ENCODE data around the gene RAB30.

The RAB30 gene

DNA sequence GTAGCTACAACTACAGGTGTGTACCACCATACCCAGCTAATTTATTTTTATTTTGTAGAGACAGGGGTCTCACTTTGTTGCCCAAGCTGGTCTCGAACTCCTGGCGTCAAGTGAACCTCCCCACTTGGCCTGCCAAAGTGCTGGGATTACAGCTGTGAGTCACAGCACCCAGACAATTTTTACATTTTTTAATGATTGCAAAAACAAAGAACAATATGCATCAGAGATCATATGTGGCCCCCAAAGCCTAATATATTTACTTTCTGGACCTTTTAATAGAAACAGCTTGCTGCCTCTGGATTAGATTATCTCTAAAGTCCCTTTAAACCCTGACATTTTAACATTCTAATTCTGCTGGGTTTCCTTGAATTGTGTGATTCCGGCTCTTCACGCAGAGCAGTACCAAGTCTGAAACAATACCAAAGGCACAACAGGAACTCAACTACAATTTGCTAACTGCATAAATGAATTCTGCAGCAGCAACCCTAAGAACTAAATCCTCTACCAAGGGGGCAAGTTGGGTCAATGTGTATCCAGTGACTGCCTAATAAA lies 25.0 kb downstream of the RAB30 start:
- intact Hi-C loops (cut with DNase I) = no loop called here
- DNase-seq = peak in 1 of 42 donors; percentile 32

DNA sequence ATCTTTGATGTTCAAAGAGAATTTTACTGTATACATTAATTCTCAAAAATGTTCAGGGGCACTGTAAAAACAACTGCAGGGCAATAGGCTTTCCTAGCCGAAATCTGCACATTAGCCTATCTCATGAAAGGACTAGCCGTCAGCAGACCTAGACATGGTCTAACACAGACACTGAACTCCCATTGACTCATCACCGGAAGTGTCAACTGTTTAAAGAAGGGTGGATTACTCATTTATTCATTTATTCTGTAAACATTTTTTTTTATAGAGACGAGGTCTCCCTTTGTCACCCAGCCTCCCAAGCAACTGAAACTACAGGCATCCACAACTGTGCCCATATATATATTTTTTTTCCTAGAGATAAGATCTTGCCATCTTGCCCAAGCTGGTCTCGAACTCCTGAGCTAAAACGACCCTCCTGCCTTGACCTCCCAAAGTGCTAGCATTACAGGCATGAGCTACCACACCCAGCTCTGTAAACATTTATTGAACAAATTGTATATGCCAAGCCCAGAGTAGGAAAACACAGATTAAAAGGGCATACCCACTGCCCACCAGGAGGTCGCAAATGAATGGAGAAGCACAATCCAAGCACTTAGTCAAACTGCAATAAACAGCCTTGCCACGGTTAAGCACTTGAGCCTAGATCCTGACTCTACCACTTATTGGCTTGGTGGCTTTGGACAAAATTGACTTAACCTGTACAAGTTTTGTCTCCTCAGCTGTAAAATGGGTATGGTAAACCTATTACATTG lies 26.6 kb downstream of the RAB30 start:
- intact Hi-C loops (cut with DNase I) = no loop called here
- peak in 1 of 42 donors; percentile 39 for DNase-seq

DNA sequence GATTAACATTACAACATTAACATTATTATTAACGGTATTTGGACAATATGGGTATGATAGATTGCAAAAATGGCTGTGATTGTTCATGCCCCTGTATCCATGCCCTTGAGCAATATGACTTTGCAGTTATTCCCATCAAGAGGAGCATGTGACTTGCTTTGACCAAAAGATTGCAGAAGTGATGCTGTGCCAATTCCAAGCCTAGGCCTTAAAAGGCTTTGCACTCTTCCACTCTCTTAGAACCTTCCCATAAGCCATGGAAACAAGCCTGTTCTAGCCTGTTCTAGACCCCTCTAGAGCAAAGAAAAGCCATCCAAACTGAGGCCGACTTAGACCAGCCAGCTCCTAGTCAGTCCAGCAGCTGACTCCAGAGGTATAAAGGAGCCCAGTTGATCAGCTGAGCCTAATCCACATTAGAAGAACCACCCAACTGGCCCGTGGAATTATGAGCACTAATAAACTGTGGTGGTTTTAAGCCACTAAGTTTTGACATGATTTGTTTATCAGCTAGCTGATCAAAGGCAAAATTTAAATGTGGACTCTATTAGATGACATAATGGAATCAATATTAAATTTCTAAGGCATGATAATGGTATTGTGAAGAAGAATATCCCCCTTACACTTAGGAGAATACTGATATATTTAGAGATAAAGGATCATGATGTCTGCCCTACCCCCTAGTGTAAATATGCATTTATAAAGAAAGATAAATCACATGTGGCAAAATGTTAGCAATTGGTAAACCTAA lies 28.6 kb downstream of the RAB30 start:
- DNase-seq = peak in 1 of 42 donors; percentile 42
- intact Hi-C loops (cut with DNase I) = no loop called here

GRCh38 chr11:83041126-83041525 lies 30.6 kb downstream of the RAB30 start:
- DNase-seq = peak in 1 of 42 donors; percentile 24
- intact Hi-C loops (cut with DNase I) = no loop called here

GRCh38 chr11:83039566-83039965 lies 32.1 kb downstream of the RAB30 start:
- peak in 1 of 42 donors; percentile 1 for DNase-seq
- intact Hi-C loops (cut with DNase I) = no loop called here

GRCh38 chr11:83037877-83038276 lies 33.8 kb downstream of the RAB30 start:
- intact Hi-C loops (cut with DNase I) = no loop called here
- peak in 1 of 42 donors; percentile 31 for DNase-seq

DNA sequence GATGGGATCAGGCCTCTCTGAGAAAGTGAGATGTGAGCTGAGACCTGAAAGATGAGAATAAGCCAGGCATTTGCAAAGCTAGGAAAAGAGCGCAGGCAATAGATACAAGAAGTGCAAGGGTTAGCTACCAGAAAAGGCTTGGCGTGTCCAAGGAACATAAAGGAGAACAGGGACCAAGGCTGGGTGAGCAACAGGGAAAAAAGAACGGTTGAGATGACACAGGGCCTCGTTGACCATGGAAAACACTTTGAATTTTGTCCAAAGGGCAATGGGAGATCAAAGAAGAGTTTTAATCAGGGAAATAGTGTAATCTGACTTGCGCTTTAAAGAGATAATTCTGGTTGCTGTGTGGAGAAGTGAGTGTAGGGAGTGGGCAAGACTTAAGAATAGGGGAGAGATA lies 35.0 kb downstream of the RAB30 start:
- DNase-seq = peak in 1 of 42 donors; percentile 32
- intact Hi-C loops (cut with DNase I) = no loop called here

DNA sequence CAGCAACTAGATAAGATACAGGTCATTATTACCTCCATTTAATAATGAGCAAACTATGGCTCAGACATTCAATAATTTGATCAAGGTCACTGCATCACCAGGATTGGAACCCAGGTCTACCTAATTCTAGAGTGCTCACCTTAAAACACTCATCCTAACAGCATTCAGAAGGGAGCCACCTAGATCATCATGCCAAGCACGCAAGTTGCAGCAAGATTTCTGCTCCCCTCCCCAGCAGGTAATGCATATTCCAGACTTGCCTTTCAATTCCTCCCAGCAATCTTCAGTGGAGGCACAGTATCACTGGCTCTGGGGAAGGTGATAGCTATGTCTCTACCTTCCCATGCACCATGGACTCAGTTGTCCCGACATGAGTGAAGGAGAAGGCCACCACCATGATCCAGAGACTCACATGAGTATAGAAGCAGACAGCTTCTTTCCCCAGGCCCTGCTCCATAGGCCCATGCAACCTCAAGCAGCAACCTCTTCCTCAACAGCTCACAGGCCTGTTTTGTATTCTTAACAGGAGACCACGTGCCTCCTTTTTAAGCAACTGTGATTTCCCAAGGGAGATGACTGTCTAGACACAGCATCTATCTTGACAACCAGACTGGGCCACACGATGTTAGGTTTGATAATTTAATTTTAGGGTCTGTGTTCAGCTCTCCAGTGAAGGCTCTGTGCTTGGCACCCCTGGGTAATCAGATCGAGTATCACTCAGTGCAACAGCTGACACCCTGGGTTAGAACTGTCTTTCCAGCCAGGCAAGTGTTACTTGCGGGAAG lies 36.4 kb downstream of the RAB30 start:
- DNase-seq = peak in 1 of 42 donors; percentile 40
- intact Hi-C loops (cut with DNase I) = no loop called here

DNA sequence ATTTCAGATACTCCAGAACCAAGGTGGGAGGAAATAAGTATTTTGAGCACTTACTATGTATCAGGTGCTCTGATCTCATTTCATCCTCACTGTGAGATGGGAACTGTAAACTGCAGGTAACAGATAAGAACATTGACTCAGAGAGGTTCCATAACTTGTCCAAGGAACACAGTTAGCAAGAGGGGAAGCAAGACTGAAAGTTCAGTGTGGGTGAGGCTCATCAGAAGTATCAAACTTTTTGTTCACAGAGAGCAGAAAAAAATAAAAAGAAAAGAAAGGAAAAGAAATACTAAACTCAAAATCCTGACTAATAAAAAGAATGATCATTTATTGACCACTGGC lies 37.1 kb downstream of the RAB30 start:
- intact Hi-C loops (cut with DNase I) = no loop called here
- DNase-seq = peak in 1 of 42 donors; percentile 33

DNA sequence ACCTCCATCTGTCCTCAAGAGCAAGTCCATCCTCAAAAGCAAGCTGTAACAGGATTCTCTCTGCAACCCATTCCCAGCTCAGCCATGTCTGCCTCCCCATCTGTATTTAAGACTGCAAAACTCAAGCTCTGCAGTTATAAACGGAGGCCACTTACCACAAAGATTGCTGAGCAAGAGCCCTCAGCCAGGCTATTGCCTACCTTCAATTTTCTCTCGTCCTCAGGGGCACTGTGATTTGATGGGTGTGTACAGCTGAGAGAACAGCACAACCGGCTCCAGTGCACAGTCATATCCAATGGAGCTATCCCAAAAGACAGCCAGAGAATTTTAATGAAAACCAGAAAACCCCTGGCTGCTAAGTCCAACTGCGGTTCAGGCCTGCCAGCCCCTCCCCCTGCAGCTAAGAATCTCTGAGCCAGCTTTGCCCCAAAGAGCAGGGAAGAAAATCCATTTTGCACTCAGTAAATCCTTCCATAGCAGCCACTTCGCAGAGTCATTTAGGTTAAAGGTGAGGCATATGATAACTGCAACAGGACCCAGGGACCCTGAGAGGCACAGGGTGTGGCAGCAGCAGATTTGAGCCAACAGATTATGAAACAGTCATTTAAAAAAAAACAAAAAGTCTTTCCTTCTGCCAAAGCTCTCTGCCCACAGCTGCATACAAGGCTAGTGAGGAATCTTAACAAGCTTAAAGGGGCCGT lies 37.6 kb downstream of the RAB30 start:
- intact Hi-C loops (cut with DNase I) = no loop called here
- DNase-seq = peak in 32 of 42 donors; percentile 17 to 74 (median 44)

- no peak for DNase-seq
- intact Hi-C loops (cut with DNase I) = no loop called here
Observed at GRCh38 chr11:83033371-83033770, 38.3 kb downstream of the RAB30 start.

DNA sequence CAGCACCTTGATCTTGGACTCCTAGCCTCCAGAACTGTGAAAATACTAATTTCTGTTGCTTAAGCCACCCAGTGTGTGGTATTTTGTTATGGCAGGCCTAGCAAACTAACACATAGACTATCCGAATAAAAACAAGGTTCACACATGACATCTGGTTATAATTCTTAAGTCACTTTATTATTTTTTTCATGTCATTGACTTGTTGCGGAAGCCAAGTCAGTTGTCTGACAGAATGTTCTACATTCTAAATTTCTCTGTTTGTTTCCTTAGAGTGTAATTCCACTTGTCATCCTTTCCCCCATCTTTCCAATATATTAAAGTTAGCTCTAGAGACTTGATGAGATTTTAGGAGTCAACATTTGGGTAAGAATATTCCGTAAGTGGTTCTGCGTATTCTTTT lies 40.6 kb downstream of the RAB30 start:
- peak in 1 of 42 donors; percentile 34 for DNase-seq
- intact Hi-C loops (cut with DNase I) = no loop called here

DNA sequence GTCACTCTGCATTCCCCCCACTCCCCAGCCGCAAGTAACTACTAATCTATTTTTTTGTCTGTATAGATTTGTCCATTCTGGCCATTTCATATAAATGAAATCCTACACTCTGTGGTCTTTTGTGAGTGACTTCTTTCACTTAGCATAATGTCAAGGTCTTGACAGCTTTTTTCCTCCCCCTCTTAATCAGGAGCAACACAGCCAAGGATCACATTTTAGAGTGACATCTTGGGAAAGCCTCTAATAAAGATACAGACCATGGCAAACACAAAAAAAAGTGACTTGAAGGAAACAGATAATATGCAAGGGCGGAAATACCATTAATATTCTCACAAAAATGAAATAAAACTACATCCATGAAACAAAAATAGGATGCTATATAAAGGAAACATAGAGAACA lies 43.9 kb downstream of the RAB30 start:
- intact Hi-C loops (cut with DNase I) = loop anchor here (10.0 kb wide), 1 partner anchor 47 kb away; the partner anchor contains the start of gene RAB30

DNA sequence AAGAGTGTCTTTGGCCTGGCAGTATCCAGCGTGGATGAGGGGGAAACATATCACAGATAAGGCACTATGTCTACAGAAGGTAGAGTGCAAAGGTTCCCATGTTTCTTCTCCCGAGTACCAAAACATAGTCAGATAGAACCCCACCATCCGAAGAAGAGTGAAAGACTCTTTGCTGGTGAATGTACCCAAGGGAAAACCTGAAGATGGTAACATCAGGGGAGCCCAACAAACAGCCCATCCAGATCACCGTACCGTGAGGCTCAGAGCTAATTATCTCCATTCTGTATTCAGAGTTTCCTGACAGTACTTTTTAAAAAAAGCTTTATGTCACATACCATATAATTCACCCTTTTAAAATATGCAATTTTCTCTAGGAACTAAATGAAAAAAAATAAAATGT lies 44.4 kb downstream of the RAB30 start:
- intact Hi-C loops (cut with DNase I) = loop anchor here (10.0 kb wide), 1 partner anchor 48 kb away; the partner anchor contains the start of gene RAB30
- DNase-seq = peak in 1 of 42 donors; percentile 13

More for the DNA sequence above, 43.9 kb downstream of the RAB30 start:
- DNase-seq = peak in 1 of 42 donors; percentile 29

- DNase-seq = no peak
- intact Hi-C loops (cut with DNase I) = loop anchor here (10.0 kb wide), 1 partner anchor 49 kb away; the partner anchor contains the start of gene RAB30
Observed at GRCh38 chr11:83026229-83026628, 45.5 kb downstream of the RAB30 start.

DNA sequence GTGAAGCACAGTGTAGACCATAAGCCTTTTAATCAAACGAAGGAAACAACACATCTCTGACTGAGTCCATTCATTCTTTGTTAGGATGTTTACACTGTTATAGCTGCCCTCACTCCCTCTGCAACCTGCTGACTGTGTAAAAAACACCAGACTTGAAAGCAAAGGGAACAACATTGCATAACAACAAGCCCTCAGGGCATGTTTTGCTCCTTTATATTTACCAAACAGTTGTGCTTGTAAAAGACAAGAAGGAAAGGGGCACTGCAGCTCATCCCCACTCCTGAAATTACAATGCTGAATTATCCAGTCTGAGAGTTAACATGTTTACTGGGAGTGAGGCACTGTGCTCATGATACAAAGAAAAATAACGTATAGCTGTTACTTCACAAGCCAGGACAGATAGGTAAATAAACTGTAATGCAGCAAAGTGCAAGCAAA lies 46.4 kb downstream of the RAB30 start:
- intact Hi-C loops (cut with DNase I) = loop anchor here (10.0 kb wide), 1 partner anchor 50 kb away; the partner anchor contains the start of gene RAB30
- peak in 11 of 42 donors; percentile 30 to 66 (median 39) for DNase-seq

DNA sequence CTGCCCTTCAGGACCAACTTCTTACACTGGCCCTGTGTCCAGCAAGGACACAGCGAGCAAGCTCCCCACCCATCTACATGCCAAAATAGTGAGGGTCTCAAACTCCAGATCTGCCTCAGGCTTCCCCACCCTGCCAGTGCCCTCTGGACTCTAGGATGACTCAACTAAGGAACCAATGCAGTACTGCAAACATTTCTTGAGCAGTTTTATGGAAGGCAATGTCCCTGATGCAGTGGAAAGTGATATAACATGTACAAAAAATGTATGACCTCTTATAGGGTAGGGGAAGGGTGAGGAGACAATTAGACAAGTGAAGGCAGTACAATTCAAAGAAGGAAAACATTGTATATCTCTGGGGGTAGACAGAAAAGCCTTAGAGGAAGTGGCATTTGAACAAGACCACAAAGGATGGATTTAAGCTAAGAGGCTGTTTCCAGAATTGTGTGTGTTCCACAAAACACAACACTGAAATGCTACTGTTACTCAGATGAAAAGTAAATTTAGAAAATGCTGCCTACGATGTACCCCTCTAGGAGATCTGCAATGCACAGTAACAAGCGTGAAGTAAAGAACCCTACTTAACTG lies 47.3 kb downstream of the RAB30 start:
- DNase-seq = peak in 1 of 42 donors; percentile 34
- intact Hi-C loops (cut with DNase I) = loop anchor here (10.0 kb wide), 1 partner anchor 50 kb away; the partner anchor contains the start of gene RAB30

DNA sequence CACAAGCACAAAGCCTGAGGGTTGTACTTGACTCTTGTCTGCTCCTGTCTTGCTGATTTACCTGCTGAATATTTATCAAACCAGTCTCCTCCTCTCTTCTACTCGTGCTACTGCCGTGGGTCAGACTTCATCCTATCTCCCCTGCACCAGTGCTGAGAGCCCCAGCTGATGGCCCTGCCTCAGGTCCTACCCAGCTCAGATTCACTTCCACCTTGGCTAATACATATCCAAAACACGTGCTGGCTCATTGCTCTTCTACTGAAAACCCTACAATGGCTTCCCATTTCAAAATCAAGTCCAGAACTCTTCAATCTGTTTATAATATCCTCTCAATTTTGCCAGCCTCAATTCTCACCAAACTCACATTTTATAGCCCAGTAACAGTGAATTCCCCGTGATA lies 48.3 kb downstream of the RAB30 start:
- peak in 1 of 42 donors; percentile 46 for DNase-seq
- intact Hi-C loops (cut with DNase I) = loop anchor here (10.0 kb wide), 1 partner anchor 51 kb away; the partner anchor contains the start of gene RAB30

Measured in head of caudate nucleus (tissue), 42 donors.